Colonic mucosa (tissue), 4 donors: ENCODE measurements around the gene TTLL10. TPM values are rescaled to one million over a fixed set of nuclear protein-coding genes. Genes with fewer than 3 reads are reported as not detected.

Experiments used
- DNase-seq: peaks from one replicate; pipeline ENCODE4 v3.0.0-alpha.2; 2020
- H3K27ac ChIP-seq: fragments of 200-600 bp; one replicate; pipeline ENCODE4 v1.8.0; 2021
- H3K27me3 ChIP-seq: fragments of 200-600 bp; one replicate; pipeline ENCODE4 v1.8.0; 2021
- H3K36me3 ChIP-seq: fragments of 200-600 bp; one replicate; pipeline ENCODE4 v1.8.0; 2021
- H3K4me1 ChIP-seq: fragments of 200-600 bp; one replicate; pipeline ENCODE4 v1.8.0; 2021; ENCODE audit warnings: mild to moderate bottlenecking
- H3K4me3 ChIP-seq: fragments of 200-600 bp; one replicate; pipeline ENCODE4 v1.8.0; 2021
- H3K9ac ChIP-seq, 2 donors: one replicate each; pipeline ENCODE4 v1.7.0; 2013; ENCODE audit warnings: control low read depth in 2 of 2, low read depth in 2 of 2, low read length in 2 of 2
- H3K9me3 ChIP-seq: fragments of 200-600 bp; one replicate; pipeline ENCODE4 v1.8.0; 2021
- intact Hi-C: fragments of 100-400 bp; cut with DNase I; formaldehyde crosslinking; loops from one replicate; pipeline ENCODE4 v1.14.1; 2022
- total RNA-seq, 2 donors: library from RNA; stranded (reverse); fragmentation: NEBNext Ultra II Directional in 1 of 2; extraction: Animal tissue kit (Norgen Biotek cat#: 25700) in 1 of 2; gene quantifications; one replicate each; pipeline ENCODE4 v1.2.1, GENCODE V29; 2021
- TF ChIP-seq, protein P1 (sequence below): fragments of 200-600 bp; IDR thresholded peaks from one replicate; pipeline ENCODE4 v1.8.0; 2022; ENCODE audit warnings: antibody characterized with exemption, mild to moderate bottlenecking
- donor health status: healthy.
- donor health status: DM: no; HTN: no; CAD: no.
- donor health status: DM: no; HTN: no; CAD: no.

Gene TTLL10, protein sequence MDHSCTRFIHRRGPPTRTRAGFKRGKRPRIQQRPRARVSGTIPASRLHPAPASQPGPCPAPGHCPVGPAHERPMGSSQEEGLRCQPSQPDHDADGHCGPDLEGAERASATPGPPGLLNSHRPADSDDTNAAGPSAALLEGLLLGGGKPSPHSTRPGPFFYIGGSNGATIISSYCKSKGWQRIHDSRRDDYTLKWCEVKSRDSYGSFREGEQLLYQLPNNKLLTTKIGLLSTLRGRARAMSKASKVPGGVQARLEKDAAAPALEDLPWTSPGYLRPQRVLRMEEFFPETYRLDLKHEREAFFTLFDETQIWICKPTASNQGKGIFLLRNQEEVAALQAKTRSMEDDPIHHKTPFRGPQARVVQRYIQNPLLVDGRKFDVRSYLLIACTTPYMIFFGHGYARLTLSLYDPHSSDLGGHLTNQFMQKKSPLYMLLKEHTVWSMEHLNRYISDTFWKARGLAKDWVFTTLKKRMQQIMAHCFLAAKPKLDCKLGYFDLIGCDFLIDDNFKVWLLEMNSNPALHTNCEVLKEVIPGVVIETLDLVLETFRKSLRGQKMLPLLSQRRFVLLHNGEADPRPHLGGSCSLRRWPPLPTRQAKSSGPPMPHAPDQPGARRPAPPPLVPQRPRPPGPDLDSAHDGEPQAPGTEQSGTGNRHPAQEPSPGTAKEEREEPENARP
- 1 to 10 TPM in 1 of 2 donors, under 1 TPM in 1; 0.64 to 2.3 TPM for total RNA-seq

- H3K4me3 ChIP-seq: no peak within 1 kb of the TSS
- H3K27me3 ChIP-seq: peaks cover 11% of the 10 kb centered on the region
- intact Hi-C loops: loop anchor here (10.0 kb wide), 1 partner anchor 51 kb away; no protein-coding TSS in a partner anchor
- H3K27ac ChIP-seq: no peak within 1 kb of the TSS
- no peaks in the 10 kb centered on the region for H3K9me3 ChIP-seq
- no peak within 1 kb of the TSS for H3K9ac ChIP-seq
- H3K4me1 ChIP-seq: peaks cover 6% of the 10 kb centered on the region
- TF ChIP-seq, protein P1, sequence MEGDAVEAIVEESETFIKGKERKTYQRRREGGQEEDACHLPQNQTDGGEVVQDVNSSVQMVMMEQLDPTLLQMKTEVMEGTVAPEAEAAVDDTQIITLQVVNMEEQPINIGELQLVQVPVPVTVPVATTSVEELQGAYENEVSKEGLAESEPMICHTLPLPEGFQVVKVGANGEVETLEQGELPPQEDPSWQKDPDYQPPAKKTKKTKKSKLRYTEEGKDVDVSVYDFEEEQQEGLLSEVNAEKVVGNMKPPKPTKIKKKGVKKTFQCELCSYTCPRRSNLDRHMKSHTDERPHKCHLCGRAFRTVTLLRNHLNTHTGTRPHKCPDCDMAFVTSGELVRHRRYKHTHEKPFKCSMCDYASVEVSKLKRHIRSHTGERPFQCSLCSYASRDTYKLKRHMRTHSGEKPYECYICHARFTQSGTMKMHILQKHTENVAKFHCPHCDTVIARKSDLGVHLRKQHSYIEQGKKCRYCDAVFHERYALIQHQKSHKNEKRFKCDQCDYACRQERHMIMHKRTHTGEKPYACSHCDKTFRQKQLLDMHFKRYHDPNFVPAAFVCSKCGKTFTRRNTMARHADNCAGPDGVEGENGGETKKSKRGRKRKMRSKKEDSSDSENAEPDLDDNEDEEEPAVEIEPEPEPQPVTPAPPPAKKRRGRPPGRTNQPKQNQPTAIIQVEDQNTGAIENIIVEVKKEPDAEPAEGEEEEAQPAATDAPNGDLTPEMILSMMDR: no peak
- no peaks in the 10 kb centered on the region for H3K36me3 ChIP-seq
- DNase-seq: peak; percentile 35
Observed at GRCh38 chr1:1173793-1174415, at the start of gene TTLL10. TTLL10 (plus strand) TSS chr1:1173880; CDS start chr1:1179216, 5,336 bp downstream.

GRCh38 chr1:1124508-1124785, 49.2 kb upstream of the TTLL10 start:
- no peak overlapping the region for H3K4me3 ChIP-seq
- no peaks in the 10 kb centered on the region for H3K9me3 ChIP-seq
- TF ChIP-seq, protein P1: no peak
- peaks cover 14% of the 10 kb centered on the region for H3K4me1 ChIP-seq
- no peaks in the 10 kb centered on the region for H3K36me3 ChIP-seq
- peak overlapping the region; percentile 92 for H3K27ac ChIP-seq
- peak; percentile 77 for DNase-seq
- no peaks in the 10 kb centered on the region for H3K27me3 ChIP-seq
- intact Hi-C loops: loop anchor here (5.0 kb wide), 2 partner anchors 128 to 168 kb away; no protein-coding TSS in a partner anchor
- H3K9ac ChIP-seq: peak overlapping the region in 1 of 2 donors; percentile 79

GRCh38 chr1:1124786-1125642, 48.7 kb upstream of the TTLL10 start:
- TF ChIP-seq, protein P1: no peak
- peaks cover 14% of the 10 kb centered on the region for H3K4me1 ChIP-seq
- H3K9me3 ChIP-seq: no peaks in the 10 kb centered on the region
- H3K27me3 ChIP-seq: no peaks in the 10 kb centered on the region
- peak overlapping the region; percentile 92 for H3K27ac ChIP-seq
- DNase-seq: peak; percentile 92
- no peak overlapping the region for H3K4me3 ChIP-seq
- intact Hi-C loops: loop anchor here (5.0 kb wide), 2 partner anchors 127 to 167 kb away; no protein-coding TSS in a partner anchor
- H3K9ac ChIP-seq: peak overlapping the region; percentile 51 to 79
- H3K36me3 ChIP-seq: no peaks in the 10 kb centered on the region

DNA sequence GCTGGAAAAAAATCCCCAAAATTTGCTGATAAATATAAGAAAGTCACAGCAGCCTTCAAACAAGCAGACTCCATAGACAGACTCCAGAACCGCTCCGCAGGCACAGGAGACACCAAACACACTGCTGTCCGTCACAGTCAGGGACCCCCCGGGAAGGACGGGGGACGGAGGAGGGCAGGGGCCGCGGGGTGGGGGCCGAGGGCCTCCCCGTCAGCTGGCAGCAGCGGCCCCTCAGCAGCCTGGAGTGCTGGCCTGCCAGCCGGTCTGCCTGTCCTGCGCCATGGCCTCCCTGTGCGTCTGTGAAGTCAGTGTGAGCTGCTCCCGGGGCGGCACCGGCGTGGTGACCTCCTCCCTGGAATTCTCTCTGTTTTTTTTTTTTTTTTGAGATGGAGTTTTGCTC, 47.7 kb upstream of the TTLL10 start:
- H3K27ac ChIP-seq: peak overlapping the region; percentile 92
- peaks cover 14% of the 10 kb centered on the region for H3K4me1 ChIP-seq
- H3K9ac ChIP-seq: peak overlapping the region; percentile 51 to 79
- no peaks in the 10 kb centered on the region for H3K9me3 ChIP-seq
- TF ChIP-seq, protein P1: no peak
- no peaks in the 10 kb centered on the region for H3K27me3 ChIP-seq
- intact Hi-C loops: no loop called here
- peak; percentile 51 for DNase-seq
- H3K36me3 ChIP-seq: no peaks in the 10 kb centered on the region
- peak overlapping the region; percentile 3 for H3K4me3 ChIP-seq
